NCI-H748 treated with DMSO at 0.1 percent for 48 hours (cell line): ENCODE data around the gene AGBL4.
"Not testable (repeated sequence)": the region's sequence is repeated elsewhere in the genome, so short reads cannot be mapped to it uniquely, and the experiment has no call there.

Experiments
- DNase-seq: peaks from one replicate; lab custom pipeline; 2025; lab: John Stamatoyannopoulos, UW

Gene AGBL4

GRCh38 chr1:49306507-49307070 is 717.2 kb downstream of the AGBL4 start:
- no peak for DNase-seq

- not testable (repeated sequence) for DNase-seq
These were observed 721.4 kb downstream of the AGBL4 start for GRCh38 chr1:49302400-49302799.

GRCh38 chr1:49298304-49298703 is 725.5 kb downstream of the AGBL4 start:
- peak; percentile 30 for DNase-seq

GRCh38 chr1:49297783-49298182 is 726.0 kb downstream of the AGBL4 start:
- DNase-seq = no peak

- no peak for DNase-seq
These were observed 729.2 kb downstream of the AGBL4 start for GRCh38 chr1:49294539-49294938.

- no peak for DNase-seq
These were observed 730.7 kb downstream of the AGBL4 start for GRCh38 chr1:49293016-49293415.

GRCh38 chr1:49257211-49258049 is 766.3 kb downstream of the AGBL4 start:
- DNase-seq = peak; percentile 57

- DNase-seq = no peak
These were observed 770.8 kb downstream of the AGBL4 start for GRCh38 chr1:49252917-49253316.

- DNase-seq = no peak
These were observed 772.6 kb downstream of the AGBL4 start for GRCh38 chr1:49251019-49251784.

- DNase-seq = no peak
These were observed 783.0 kb downstream of the AGBL4 start for GRCh38 chr1:49240709-49241221.

GRCh38 chr1:49234988-49235387 is 788.8 kb downstream of the AGBL4 start:
- no peak for DNase-seq

- no peak for DNase-seq
These were observed 794.2 kb downstream of the AGBL4 start for GRCh38 chr1:49229555-49229954.

- no peak for DNase-seq
These were observed 797.0 kb downstream of the AGBL4 start for GRCh38 chr1:49226758-49227157.

GRCh38 chr1:49225464-49225863 is 798.3 kb downstream of the AGBL4 start:
- no peak for DNase-seq

- DNase-seq = no peak
These were observed 810.5 kb downstream of the AGBL4 start for GRCh38 chr1:49213301-49213700.

- DNase-seq = no peak
These were observed 815.0 kb downstream of the AGBL4 start for GRCh38 chr1:49208712-49209111.

- no peak for DNase-seq
These were observed 819.0 kb downstream of the AGBL4 start for GRCh38 chr1:49204720-49205119.

- DNase-seq = no peak
These were observed 823.0 kb downstream of the AGBL4 start for GRCh38 chr1:49200738-49201137.

- DNase-seq = no peak
These were observed 824.2 kb downstream of the AGBL4 start for GRCh38 chr1:49199564-49199963.

GRCh38 chr1:49197081-49197480 is 826.7 kb downstream of the AGBL4 start:
- no peak for DNase-seq

GRCh38 chr1:49190138-49190537 is 833.6 kb downstream of the AGBL4 start:
- no peak for DNase-seq

- no peak for DNase-seq
These were observed 836.7 kb downstream of the AGBL4 start for GRCh38 chr1:49187056-49187455.
